ENCODE results near the gene NMT1.

The NMT1 gene

DNA sequence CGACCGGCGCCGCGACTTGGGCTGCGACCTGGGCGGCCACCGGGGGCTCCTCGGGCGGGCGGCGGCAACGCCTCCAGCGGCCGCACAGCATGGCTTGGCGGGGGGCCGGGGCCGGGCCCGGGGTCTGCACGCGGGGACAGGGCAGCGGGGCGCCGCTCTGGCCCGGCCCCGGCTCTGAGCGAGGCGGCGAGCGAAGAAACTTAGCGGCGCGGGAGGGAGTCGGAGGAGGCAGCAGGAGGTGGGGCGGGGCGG lies 71.1 kb downstream of the NMT1 start, which contains the start of gene PLCD3:
Gene PLCD3 (minus strand): TSS at position 196 of the 252 bp plus-strand sequence. CDS start 105 bp downstream, at position 91.
- Histone ChIP-seq H3K27me3 (ENCODE audit: insufficient read depth, low read depth) (no peaks in the 10 kb centered on the region), H3K4me1 (ENCODE audit: low read depth, poor library complexity, severe bottlenecking) (peaks cover 12% of the 10 kb centered on the region), H3K4me3 (IDR thresholded peaks at IDR 0.05; ENCODE audit: insufficient read depth, low read depth, low read length) (no peak within 1 kb of the TSS), H3K79me2 (ENCODE audit: insufficient read depth, low read depth) (no peaks in the 10 kb centered on the region), H2AFZ (ENCODE audit: low read depth) (peak within 1 kb of the TSS; percentile 95), H4K20me1 (ENCODE audit: insufficient read depth) (no peaks in the 10 kb centered on the region), H3K36me3 (ENCODE audit: insufficient read depth) (no peaks in the 10 kb centered on the region), H3K4me2 (peak within 1 kb of the TSS; percentile 77), H3K27ac (peak within 1 kb of the TSS; percentile 89), H3K9ac (peak within 1 kb of the TSS; percentile 80)
- TF ChIP-seq CTCF (conservative IDR thresholded peaks at IDR 0.05; ENCODE audit: low read depth, low read length) = no peak

DNA sequence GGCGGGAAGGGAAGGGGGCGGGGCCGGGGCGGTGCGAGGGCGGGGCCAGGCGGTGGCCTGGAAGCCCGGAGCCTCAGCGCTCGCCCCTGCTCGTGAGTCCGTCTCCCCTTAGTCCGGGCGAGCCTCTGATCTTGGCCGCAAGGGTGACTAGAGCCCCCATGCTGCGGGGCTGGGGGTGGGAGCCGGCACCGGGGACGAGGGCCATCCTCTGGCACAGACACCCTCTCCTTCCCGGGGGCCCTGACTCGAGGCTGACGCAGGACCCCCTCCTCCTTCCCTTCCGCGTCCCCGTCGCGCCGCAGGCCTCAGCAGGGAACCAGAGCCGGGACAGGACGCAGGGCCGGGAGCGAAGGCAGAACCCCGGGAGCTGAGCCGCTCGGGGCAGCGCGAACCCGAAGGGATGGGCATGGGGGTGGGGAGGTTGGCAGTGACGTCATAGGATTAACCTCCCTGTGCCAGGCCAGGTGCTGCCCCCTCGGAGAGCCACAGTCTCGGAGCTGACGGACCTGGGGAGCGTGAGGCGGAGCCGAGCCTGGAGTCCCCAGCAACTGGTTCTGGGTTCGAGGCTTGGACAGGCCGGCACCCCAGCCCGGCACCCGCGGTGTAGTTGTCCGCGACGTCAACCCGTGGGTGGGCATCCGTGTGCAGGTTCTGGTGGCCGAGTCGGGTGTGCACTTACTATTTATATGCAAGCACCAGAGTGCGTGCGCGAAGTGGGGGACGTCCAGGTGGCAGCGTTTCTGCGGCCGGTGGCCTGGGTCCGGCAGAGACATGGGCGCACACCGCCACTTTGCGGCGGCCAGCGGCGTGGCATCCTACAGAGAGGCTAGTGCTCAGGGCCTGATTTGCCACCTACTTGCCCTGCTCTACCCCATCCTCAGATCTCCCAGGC lies 71.7 kb downstream of the NMT1 start:
- TF ChIP-seq CTCF (conservative IDR thresholded peaks at IDR 0.05; ENCODE audit: low read depth, low read length) = peak; percentile 69
- no peaks in the 10 kb centered on the region for H3K79me2 ChIP-seq (ENCODE audit: insufficient read depth, low read depth)
- H3K9ac ChIP-seq = peak overlapping the region; percentile 80
- peak overlapping the region; percentile 89 for H3K27ac ChIP-seq
- peak overlapping the region; percentile 95 for H2AFZ ChIP-seq (ENCODE audit: low read depth)
- H3K4me2 ChIP-seq = peak overlapping the region; percentile 77
- peaks cover 12% of the 10 kb centered on the region for H3K4me1 ChIP-seq (ENCODE audit: low read depth, poor library complexity, severe bottlenecking)
- no peaks in the 10 kb centered on the region for H4K20me1 ChIP-seq (ENCODE audit: insufficient read depth)
- no peaks in the 10 kb centered on the region for H3K27me3 ChIP-seq (ENCODE audit: insufficient read depth, low read depth)
- no peak overlapping the region for H3K4me3 ChIP-seq (IDR thresholded peaks at IDR 0.05; ENCODE audit: insufficient read depth, low read depth, low read length)
- no peaks in the 10 kb centered on the region for H3K36me3 ChIP-seq (ENCODE audit: insufficient read depth)

- TF ChIP-seq CTCF (conservative IDR thresholded peaks at IDR 0.05; ENCODE audit: low read depth, low read length) = peak; percentile 100
- H3K27ac ChIP-seq = peak within 1 kb of the TSS; percentile 17; the same call in 1 of the 2 replicates
- H3K4me2 ChIP-seq = peak within 1 kb of the TSS; percentile 98
- no peaks in the 10 kb centered on the region for H3K36me3 ChIP-seq (ENCODE audit: insufficient read depth)
- H3K4me3 ChIP-seq (IDR thresholded peaks at IDR 0.05; ENCODE audit: insufficient read depth, low read depth, low read length) = peak within 1 kb of the TSS; percentile 35
- no peaks in the 10 kb centered on the region for H3K27me3 ChIP-seq (ENCODE audit: insufficient read depth, low read depth)
- H2AFZ ChIP-seq (ENCODE audit: low read depth) = peak within 1 kb of the TSS; percentile 72
- peak within 1 kb of the TSS; percentile 48; the same call in 1 of the 2 replicates for H3K9ac ChIP-seq
- no peaks in the 10 kb centered on the region for H3K79me2 ChIP-seq (ENCODE audit: insufficient read depth, low read depth)
- H4K20me1 ChIP-seq (ENCODE audit: insufficient read depth) = no peaks in the 10 kb centered on the region
- peaks cover 12% of the 10 kb centered on the region for H3K4me1 ChIP-seq (ENCODE audit: low read depth, poor library complexity, severe bottlenecking)
Measured at GRCh38 chr17:45135192-45135977, 74.3 kb downstream of the NMT1 start, which contains the start of gene ACBD4. Gene ACBD4 (plus strand): TSS chr17:45135687. CDS start chr17:45136145, 458 bp downstream.

GRCh38 chr17:45135978-45136791 lies 75.1 kb downstream of the NMT1 start:
- Histone ChIP-seq H2AFZ (ENCODE audit: low read depth) (peak overlapping the region; percentile 72), H4K20me1 (ENCODE audit: insufficient read depth) (no peaks in the 10 kb centered on the region), H3K4me1 (ENCODE audit: low read depth, poor library complexity, severe bottlenecking) (peaks cover 12% of the 10 kb centered on the region), H3K27ac (peak overlapping the region; percentile 17; the same call in 1 of the 2 replicates), H3K9ac (peak overlapping the region; percentile 48; the same call in 1 of the 2 replicates), H3K4me2 (peak overlapping the region; percentile 98), H3K27me3 (ENCODE audit: insufficient read depth, low read depth) (no peaks in the 10 kb centered on the region), H3K4me3 (IDR thresholded peaks at IDR 0.05; ENCODE audit: insufficient read depth, low read depth, low read length) (peak overlapping the region; percentile 35), H3K36me3 (ENCODE audit: insufficient read depth) (no peaks in the 10 kb centered on the region), H3K79me2 (ENCODE audit: insufficient read depth, low read depth) (no peaks in the 10 kb centered on the region)
- no peak for TF ChIP-seq CTCF (conservative IDR thresholded peaks at IDR 0.05; ENCODE audit: low read depth, low read length)
